ENCODE measurements around the gene STIM1. TPM values are rescaled to one million over a fixed set of nuclear protein-coding genes. Genes with fewer than 3 reads are reported as not detected.
"Not testable (repeated sequence)": the region's sequence is repeated elsewhere in the genome, so short reads cannot be mapped to it uniquely, and the experiment has no call there.

Gene STIM1
- 10 to 100 TPM; 64.7 to 65.4 TPM for total RNA-seq
- long read RNA-seq, full-length matches to known transcripts = 8 of 28 reads
- long read RNA-seq, partial matches to known transcripts = 7 of 28 reads
- long read RNA-seq, other reads (novel, unspliced or antisense) = 13 of 28 reads

DNA sequence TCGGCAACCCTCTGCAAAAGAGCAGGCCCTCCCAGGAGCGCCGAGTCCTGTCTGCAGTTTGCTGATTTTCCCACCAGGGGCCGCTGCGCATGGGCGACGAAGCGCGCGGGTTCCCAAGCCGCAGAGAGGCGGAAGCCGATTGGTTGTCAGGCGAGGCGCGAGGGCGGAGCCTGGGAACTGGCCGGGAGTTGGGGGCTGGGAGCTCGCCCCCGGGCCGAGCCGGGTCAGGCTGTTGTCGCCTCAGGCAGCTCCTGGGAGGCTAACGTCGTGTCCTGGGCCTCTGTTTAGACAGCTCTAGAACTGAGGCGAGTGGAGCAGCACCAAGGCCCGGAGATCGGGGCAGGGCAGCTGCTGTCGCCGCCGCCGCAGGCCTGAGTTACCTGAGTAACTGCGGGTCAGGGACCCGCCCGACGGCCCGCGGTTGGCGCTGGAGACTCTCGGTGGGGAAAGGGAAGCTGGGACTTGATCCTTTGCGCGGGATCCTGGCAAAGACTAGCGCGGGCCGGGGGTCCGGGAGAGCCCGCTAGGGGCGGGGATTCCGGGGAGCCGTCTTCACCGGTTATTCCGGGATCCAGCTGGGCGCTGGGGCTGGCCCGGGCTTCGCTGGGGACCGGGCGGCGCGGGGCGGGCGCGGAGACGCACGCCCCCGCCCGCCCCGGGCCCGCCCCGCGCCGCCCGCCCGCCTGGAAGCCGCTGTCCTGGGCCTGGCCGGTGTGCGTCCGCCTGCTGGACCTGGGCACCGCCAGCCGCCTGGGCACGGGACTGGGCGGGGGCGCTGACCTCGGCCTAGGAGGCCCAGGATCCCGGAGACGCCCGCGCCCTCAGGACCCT, at the start of gene STIM1:
Gene STIM1, plus strand, starts transcription at position 688 of the 831 bp plus-strand sequence. CDS start 607 bp downstream, outside the sequence.
- DNase-seq = peak; percentile 93 to 95
- intact Hi-C loops (cut with DNase I, micrococcal nuclease) = loop anchor here in 1 of 2 donors (10.0 kb wide), 1 partner anchor 210 kb away; no protein-coding TSS in a partner anchor
- peak; percentile 84 for ATAC-seq

GRCh38 chr11:3807909-3808860, 47.3 kb upstream of the STIM1 start, which contains the start of gene PGAP2:
PGAP2 (plus strand) TSS chr11:3808560; CDS start chr11:3811260, 2,700 bp downstream.
- intact Hi-C loops (cut with DNase I, micrococcal nuclease) = no loop called here
- ATAC-seq (peak; percentile 82), DNase-seq (peak; percentile 69 to 86)

DNA sequence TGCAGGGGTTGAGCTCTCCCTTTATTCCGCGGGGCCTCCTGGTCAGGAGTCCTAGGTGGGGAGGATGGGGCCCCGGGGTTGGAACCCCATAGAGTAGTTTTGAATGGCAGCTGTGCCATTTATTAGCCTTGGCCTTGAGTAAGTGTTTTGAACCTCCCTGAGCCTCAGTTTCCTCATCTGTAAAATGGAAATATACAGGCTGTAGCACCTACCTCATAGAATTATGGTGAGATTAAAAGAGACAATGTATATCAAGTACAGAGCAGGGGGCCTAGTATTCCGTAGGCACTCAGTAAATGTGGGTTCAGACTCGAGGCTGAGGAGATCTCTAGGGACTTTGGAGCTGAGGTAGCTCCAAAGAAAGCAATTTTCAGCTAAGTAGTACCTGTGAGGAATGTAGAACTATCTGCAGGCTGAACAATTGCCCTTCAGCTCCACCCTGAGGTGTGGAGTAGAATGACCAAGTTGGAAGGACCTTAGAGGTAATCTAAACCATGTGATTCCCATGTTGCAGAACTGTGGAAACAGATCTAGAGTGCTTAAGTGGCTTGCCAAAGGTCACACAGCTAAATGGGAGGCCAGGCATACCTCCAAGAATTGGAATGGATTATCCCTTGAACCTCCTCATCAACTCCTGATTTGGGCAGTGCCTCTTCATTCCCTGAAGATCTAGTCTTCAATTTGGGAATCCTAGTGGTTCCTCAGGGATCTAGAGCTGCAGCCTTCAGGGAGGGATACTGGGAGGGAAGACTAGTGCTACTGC, 46.4 kb upstream of the STIM1 start:
- peak; percentile 37 to 65 for DNase-seq
- ATAC-seq = peak; percentile 81
- intact Hi-C loops (cut with DNase I, micrococcal nuclease) = no loop called here

DNA sequence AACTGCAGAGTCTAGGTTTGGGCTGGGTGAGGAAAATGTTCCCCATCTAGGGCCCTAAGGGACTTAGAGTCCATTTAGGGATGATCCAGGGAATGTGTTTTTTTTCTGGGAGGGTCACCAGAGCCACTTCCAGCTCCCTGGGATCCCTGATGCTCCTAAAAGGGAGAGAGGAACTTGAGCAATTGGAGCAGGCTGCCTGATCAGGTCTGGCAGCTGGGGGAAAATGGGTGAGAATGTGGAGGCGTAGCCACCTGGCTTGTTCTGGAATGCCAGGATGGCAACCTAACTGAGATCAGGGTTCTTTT, 45.9 kb upstream of the STIM1 start:
- intact Hi-C loops (cut with DNase I, micrococcal nuclease) = no loop called here
- ATAC-seq (no peak), DNase-seq (no peak)

DNA sequence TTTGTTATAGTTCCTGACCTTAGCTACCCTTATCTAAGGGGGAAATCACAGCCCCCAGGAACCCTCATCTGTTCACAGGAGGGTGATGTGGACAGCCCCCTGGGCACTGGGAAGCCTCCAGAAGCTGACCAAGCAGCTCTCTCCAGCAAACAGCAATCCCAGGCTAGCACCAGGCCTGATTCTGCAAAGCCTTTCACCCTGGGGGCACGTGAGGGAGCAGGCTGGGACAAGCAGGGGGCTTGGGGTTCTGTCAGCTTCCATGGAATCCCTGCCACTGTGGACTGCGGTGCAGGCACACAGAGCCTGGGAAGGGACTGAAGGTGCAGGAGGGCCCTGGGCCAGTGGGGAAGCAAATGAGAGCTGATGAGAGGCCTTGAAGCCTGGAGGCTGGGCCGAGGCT, 45.0 kb upstream of the STIM1 start:
- DNase-seq = no peak
- intact Hi-C loops (cut with DNase I, micrococcal nuclease) = no loop called here
- no peak for ATAC-seq

DNA sequence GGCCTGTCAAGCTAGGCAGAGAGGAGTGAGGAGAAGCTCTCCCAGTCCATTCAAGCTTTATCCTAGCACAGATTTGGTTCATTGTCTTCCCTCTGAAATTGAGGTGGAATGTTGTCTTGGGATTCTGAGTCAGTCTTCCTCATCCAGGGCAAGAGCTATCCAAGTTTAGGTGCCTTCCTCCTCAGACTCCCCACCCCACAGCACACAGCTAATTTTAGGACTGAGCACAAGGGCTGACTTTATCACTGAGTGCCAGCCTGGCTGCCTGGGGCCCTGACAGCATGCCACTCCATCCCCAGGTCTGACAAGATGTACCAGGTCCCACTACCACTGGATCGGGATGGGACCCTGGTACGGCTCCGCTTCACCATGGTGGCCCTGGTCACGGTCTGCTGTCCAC, 44.5 kb upstream of the STIM1 start:
- intact Hi-C loops (cut with DNase I, micrococcal nuclease) = no loop called here
- DNase-seq = no peak
- no peak for ATAC-seq

GRCh38 chr11:3814832-3815231, 40.6 kb upstream of the STIM1 start:
- DNase-seq; intact Hi-C loops (cut with DNase I, micrococcal nuclease); ATAC-seq: not testable (repeated sequence)

DNA sequence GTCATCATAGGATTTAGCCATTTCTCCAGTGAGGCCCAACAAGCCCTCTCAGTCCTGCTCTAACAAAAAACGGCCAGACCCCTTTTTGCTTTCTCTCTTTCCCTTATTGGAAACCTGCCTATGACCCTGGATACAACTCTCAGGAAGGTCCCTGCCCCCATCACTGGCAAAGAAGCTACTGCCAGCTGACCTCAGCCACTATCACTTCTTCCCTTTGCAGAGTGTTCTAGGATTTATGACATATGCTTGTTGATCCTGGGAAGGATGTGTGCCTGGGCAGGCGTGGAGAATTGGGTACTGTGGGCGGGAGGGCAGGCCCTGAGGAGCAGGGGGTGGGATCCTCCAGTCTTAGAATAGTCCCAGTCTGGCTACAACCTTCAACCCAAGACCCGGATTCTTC, 39.6 kb upstream of the STIM1 start:
- ATAC-seq (no peak), DNase-seq (no peak)
- intact Hi-C loops (cut with DNase I, micrococcal nuclease) = no loop called here

- no peak for ATAC-seq
- intact Hi-C loops (cut with DNase I, micrococcal nuclease) = no loop called here
- no peak for DNase-seq
Observed at GRCh38 chr11:3816673-3817072, 38.8 kb upstream of the STIM1 start.

DNA sequence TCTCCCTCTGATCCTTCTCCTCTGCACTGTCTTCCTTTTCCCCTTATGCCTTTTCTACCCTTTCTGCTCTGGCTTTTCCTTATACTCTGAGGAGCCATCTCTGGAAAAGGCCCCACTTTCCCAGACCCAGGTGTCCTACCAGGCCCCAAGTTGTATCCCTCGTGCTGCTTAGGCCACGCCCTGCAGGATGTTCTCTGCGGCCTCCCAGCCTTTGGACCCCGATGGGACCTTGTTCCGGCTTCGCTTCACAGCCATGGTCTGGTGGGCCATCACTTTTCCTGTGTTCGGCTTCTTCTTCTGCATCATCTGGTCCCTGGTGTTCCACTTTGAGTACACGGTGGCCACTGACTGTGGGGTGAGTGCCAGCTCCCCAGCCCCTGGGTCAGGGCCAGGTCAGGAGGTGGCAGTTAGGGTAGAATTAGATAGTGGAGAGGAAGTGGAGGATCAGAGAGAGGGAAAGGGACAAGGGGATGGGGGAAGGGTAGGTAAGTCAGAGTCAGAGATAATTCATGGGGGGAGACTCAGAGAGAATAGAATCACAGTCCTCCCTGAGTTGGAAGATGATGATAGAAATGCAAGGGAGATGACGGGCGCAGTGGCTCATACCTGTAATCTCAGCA, 38.2 kb upstream of the STIM1 start:
- intact Hi-C loops (cut with DNase I, micrococcal nuclease) = no loop called here
- ATAC-seq (no peak), DNase-seq (no peak)

GRCh38 chr11:3820971-3821370, 34.5 kb upstream of the STIM1 start:
- no peak for ATAC-seq
- DNase-seq = no peak
- intact Hi-C loops (cut with DNase I, micrococcal nuclease) = no loop called here

GRCh38 chr11:3822312-3822711, 33.2 kb upstream of the STIM1 start:
- intact Hi-C loops (cut with DNase I, micrococcal nuclease) = no loop called here
- DNase-seq (no peak), ATAC-seq (no peak)

DNA sequence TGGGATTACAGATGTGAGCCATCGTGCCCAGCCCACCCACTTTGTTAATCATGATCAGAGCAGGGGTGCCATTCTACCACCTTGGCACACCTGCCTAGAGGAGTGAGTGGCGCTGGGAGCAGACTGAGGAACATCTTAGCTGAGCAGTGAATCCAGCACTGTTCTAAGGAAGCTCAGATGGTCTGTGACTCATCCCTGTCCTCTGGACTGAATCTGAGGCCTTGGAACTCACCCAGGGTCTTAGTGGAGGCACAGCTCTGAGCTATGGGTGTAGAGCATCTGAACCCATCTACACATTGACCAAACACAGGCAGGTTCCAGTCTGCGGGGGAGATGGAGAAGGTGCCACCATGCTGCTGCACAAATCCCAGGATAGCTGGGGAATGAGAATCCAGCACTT, 32.2 kb upstream of the STIM1 start:
- ATAC-seq (no peak), DNase-seq (no peak)
- intact Hi-C loops (cut with DNase I, micrococcal nuclease) = no loop called here

DNA sequence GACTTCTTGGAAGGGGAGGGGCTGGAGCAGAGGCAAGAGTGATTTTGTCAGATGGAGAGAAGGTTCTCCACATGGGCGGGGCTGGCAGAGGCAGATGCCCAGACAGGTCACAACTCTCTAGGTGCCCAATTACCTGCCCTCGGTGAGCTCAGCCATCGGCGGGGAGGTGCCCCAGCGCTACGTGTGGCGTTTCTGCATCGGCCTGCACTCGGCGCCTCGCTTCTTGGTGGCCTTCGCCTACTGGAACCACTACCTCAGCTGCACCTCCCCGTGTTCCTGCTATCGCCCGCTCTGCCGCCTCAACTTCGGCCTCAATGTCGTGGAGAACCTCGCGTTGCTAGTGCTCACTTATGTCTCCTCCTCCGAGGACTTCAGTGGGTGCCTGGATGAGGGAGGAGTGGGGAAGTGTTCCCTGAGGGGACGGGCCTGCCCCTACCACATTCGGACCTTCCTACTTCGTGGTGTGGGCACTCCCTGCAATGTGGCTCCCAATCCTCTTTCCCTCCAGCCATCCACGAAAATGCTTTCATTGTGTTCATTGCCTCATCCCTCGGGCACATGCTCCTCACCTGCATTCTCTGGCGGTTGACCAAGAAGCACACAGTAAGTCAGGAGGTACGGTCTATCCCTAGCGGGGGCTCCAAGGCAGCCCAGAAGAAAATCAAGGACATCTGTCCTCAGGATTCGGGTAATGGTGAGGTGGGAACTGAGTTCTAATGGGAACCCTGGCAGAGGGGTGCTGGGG, 31.5 kb upstream of the STIM1 start:
- intact Hi-C loops (cut with DNase I, micrococcal nuclease) = no loop called here
- DNase-seq (no peak), ATAC-seq (no peak)

- DNase-seq (peak in 1 of 2 donors; percentile 77), ATAC-seq (peak; percentile 67)
- intact Hi-C loops (cut with DNase I, micrococcal nuclease) = no loop called here
Observed at GRCh38 chr11:3824714-3825472, 30.6 kb upstream of the STIM1 start.

GRCh38 chr11:3825473-3826154, 29.9 kb upstream of the STIM1 start:
- DNase-seq = no peak
- intact Hi-C loops (cut with DNase I, micrococcal nuclease) = no loop called here
- peak; percentile 13 for ATAC-seq

Measured in left colon (tissue), 2 donors.